ENCODE data around the gene P2RX4. TPM values are rescaled to one million over a fixed set of nuclear protein-coding genes. Genes with fewer than 3 reads are reported as not detected.
"Not testable (repeated sequence)": the region's sequence is repeated elsewhere in the genome, so short reads cannot be mapped to it uniquely, and the experiment has no call there.

P2RX4 gene
- polyA plus RNA-seq (2013, experiment 1 of 2) = 8.5 TPM
- 10.8 TPM for polyA plus RNA-seq (2013, experiment 2 of 2)

GRCh38 chr12:121209624-121210572, at the start of gene P2RX4:
P2RX4 (plus strand) TSS chr12:121210129; CDS start chr12:121210165, 36 bp downstream.
- H3K4me1 ChIP-seq (ENCODE audit: insufficient read depth, low read length) = 0 out of 2 replicates have a peak, but pooled peaks cover 3% of the 10 kb centered on the region
- H3K27ac ChIP-seq (ENCODE audit: low read depth, low read length) = peak within 1 kb of the TSS; percentile 65; the same call in 1 of the 2 replicates
- 7% methylated on average over 93 of the region's 97 CpGs for WGBS
- H3K36me3 ChIP-seq (ENCODE audit: insufficient read depth, low read length) = no peaks in the 10 kb centered on the region
- H3K4me3 ChIP-seq (ENCODE audit: low read length) = peak within 1 kb of the TSS; percentile 75
- H3K9me3 ChIP-seq (ENCODE audit: insufficient read depth, low read depth, low read length) = no peaks in the 10 kb centered on the region
- H3K27me3 ChIP-seq (ENCODE audit: insufficient read depth, low read length) = peaks cover 12% of the 10 kb centered on the region; the same call in 1 of the 2 replicates
- H3K9ac ChIP-seq (ENCODE audit: low read depth, low read length) = peak within 1 kb of the TSS; percentile 84

- Histone ChIP-seq H3K27ac (ENCODE audit: low read depth, low read length) (no peak overlapping the region), H3K9me3 (ENCODE audit: insufficient read depth, low read depth, low read length) (peaks cover 4% of the 10 kb centered on the region; the same call in 1 of the 2 replicates), H3K4me3 (ENCODE audit: low read length) (no peak overlapping the region), H3K36me3 (ENCODE audit: insufficient read depth, low read length) (no peaks in the 10 kb centered on the region), H3K9ac (ENCODE audit: low read depth, low read length) (no peak overlapping the region), H3K4me1 (ENCODE audit: insufficient read depth, low read length) (no peaks in the 10 kb centered on the region), H3K27me3 (ENCODE audit: insufficient read depth, low read length) (no peaks in the 10 kb centered on the region)
- 88% methylated on average over 10 of the region's 10 CpGs for WGBS
These were observed 47.5 kb upstream of the P2RX4 start for GRCh38 chr12:121162384-121162783.

GRCh38 chr12:121162985-121163384, 46.9 kb upstream of the P2RX4 start:
- 100% methylated on average over 1 of the region's 2 CpGs for WGBS
- peaks cover 4% of the 10 kb centered on the region; the same call in 1 of the 2 replicates for H3K9me3 ChIP-seq (ENCODE audit: insufficient read depth, low read depth, low read length)
- H3K9ac ChIP-seq (ENCODE audit: low read depth, low read length) = no peak overlapping the region
- H3K27me3 ChIP-seq (ENCODE audit: insufficient read depth, low read length) = no peaks in the 10 kb centered on the region
- no peaks in the 10 kb centered on the region for H3K36me3 ChIP-seq (ENCODE audit: insufficient read depth, low read length)
- no peak overlapping the region for H3K4me3 ChIP-seq (ENCODE audit: low read length)
- no peaks in the 10 kb centered on the region for H3K4me1 ChIP-seq (ENCODE audit: insufficient read depth, low read length)
- H3K27ac ChIP-seq (ENCODE audit: low read depth, low read length) = no peak overlapping the region

DNA sequence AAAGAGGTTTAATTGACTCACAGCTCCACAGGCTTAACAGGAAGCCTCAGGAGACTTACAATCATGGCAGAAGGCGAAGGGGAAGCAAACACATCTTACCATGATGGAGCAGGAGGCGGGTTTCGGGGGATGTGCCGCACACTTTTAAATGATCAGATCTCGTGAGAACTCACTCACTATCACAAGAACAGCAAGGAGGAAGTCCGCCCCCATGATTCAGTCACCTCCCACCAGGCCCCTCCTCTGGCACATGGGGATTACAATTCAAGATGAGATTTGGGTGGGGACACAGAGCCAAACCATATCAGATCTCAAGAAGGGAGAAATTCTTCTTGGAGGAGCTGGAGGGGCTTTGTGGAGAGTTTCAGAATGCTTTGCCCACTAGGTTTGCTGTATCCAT, 45.1 kb upstream of the P2RX4 start:
- H3K4me3 ChIP-seq (ENCODE audit: low read length); H3K9ac ChIP-seq (ENCODE audit: low read depth, low read length); H3K9me3 ChIP-seq (ENCODE audit: insufficient read depth, low read depth, low read length); H3K27ac ChIP-seq (ENCODE audit: low read depth, low read length); H3K4me1 ChIP-seq (ENCODE audit: insufficient read depth, low read length); H3K36me3 ChIP-seq (ENCODE audit: insufficient read depth, low read length); H3K27me3 ChIP-seq (ENCODE audit: insufficient read depth, low read length): not testable (repeated sequence)
- WGBS = 95% methylated on average over 6 of the region's 6 CpGs

DNA sequence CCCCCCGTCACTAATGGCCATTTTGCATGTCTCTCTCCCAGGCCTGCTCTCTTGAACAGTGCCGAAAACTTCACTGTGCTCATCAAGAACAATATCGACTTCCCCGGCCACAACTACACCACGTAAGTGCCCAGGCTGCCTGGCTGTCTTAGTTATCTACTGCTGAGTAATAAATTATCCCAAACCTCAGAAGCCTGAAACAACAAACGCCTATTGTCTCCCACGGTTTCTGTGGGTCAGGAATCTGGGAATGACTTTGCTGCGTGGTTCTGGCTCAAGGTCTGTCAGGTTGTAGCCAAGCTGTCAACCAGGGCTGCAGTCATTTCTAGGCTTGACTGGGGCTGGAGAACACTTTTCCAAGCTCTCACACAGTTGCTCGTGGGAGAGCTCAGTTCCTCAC, 44.6 kb upstream of the P2RX4 start:
- no peak overlapping the region for H3K9ac ChIP-seq (ENCODE audit: low read depth, low read length)
- H3K9me3 ChIP-seq (ENCODE audit: insufficient read depth, low read depth, low read length) = no peaks in the 10 kb centered on the region
- 96% methylated on average over 9 of the region's 9 CpGs for WGBS
- no peaks in the 10 kb centered on the region for H3K36me3 ChIP-seq (ENCODE audit: insufficient read depth, low read length)
- no peaks in the 10 kb centered on the region for H3K27me3 ChIP-seq (ENCODE audit: insufficient read depth, low read length)
- no peak overlapping the region for H3K27ac ChIP-seq (ENCODE audit: low read depth, low read length)
- H3K4me1 ChIP-seq (ENCODE audit: insufficient read depth, low read length) = no peaks in the 10 kb centered on the region
- H3K4me3 ChIP-seq (ENCODE audit: low read length) = no peak overlapping the region

DNA sequence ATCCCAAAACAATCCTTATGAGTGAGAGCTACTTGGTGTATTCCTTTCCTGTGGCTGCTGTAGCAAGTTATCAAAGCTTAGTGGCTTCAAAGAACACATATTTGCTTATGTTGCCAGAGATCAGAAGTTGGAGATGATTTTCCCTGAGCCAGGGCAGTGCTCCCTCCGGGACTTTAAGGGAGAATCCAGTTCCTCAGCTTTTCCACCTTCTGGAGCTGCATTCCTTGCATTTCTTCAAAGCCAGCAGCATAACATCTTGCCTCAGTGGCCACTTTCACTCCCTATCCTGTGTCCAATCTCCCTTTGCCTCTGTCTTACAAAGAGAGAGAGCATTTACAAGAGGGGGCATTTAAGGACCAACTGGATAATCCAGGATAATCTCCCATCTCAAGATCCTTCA, 43.6 kb upstream of the P2RX4 start:
- Histone ChIP-seq H3K4me1 (ENCODE audit: insufficient read depth, low read length) (no peaks in the 10 kb centered on the region), H3K9me3 (ENCODE audit: insufficient read depth, low read depth, low read length) (no peaks in the 10 kb centered on the region), H3K36me3 (ENCODE audit: insufficient read depth, low read length) (no peaks in the 10 kb centered on the region), H3K4me3 (ENCODE audit: low read length) (no peak overlapping the region), H3K27ac (ENCODE audit: low read depth, low read length) (no peak overlapping the region), H3K9ac (ENCODE audit: low read depth, low read length) (no peak overlapping the region), H3K27me3 (ENCODE audit: insufficient read depth, low read length) (no peaks in the 10 kb centered on the region)
- 0% methylated on average over 1 of the region's 1 CpG for WGBS

GRCh38 chr12:121167232-121167820, 42.6 kb upstream of the P2RX4 start:
- no peak overlapping the region for H3K4me3 ChIP-seq (ENCODE audit: low read length)
- H3K9me3 ChIP-seq (ENCODE audit: insufficient read depth, low read depth, low read length) = no peaks in the 10 kb centered on the region
- H3K27ac ChIP-seq (ENCODE audit: low read depth, low read length) = no peak overlapping the region
- H3K4me1 ChIP-seq (ENCODE audit: insufficient read depth, low read length) = no peaks in the 10 kb centered on the region
- 85% methylated on average over 14 of the region's 14 CpGs for WGBS
- H3K9ac ChIP-seq (ENCODE audit: low read depth, low read length) = no peak overlapping the region
- no peaks in the 10 kb centered on the region for H3K27me3 ChIP-seq (ENCODE audit: insufficient read depth, low read length)
- H3K36me3 ChIP-seq (ENCODE audit: insufficient read depth, low read length) = no peaks in the 10 kb centered on the region

DNA sequence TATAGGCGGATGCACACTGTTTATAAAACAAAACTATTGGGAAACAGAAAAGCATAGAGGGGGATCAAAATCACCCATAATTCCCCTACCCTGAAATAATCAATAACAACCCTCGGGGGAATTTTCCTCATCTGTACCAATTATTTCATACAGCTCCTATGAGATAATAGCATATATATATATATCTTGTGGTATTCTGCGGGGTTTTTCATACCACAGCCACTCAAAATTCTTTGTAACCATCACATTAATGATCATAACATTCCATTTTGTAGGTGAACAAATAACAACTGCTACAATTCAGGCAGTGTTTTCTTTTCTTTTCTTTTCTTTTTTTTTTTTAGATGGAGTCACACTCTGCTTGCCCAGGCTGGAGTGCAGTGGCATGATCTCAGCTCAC, 42.0 kb upstream of the P2RX4 start:
- no peak overlapping the region for H3K9ac ChIP-seq (ENCODE audit: low read depth, low read length)
- no peak overlapping the region for H3K4me3 ChIP-seq (ENCODE audit: low read length)
- H3K36me3 ChIP-seq (ENCODE audit: insufficient read depth, low read length) = no peaks in the 10 kb centered on the region
- H3K9me3 ChIP-seq (ENCODE audit: insufficient read depth, low read depth, low read length) = no peaks in the 10 kb centered on the region
- no peaks in the 10 kb centered on the region for H3K4me1 ChIP-seq (ENCODE audit: insufficient read depth, low read length)
- WGBS = 39% methylated on average over 2 of the region's 3 CpGs
- H3K27me3 ChIP-seq (ENCODE audit: insufficient read depth, low read length) = no peaks in the 10 kb centered on the region
- no peak overlapping the region for H3K27ac ChIP-seq (ENCODE audit: low read depth, low read length)

DNA sequence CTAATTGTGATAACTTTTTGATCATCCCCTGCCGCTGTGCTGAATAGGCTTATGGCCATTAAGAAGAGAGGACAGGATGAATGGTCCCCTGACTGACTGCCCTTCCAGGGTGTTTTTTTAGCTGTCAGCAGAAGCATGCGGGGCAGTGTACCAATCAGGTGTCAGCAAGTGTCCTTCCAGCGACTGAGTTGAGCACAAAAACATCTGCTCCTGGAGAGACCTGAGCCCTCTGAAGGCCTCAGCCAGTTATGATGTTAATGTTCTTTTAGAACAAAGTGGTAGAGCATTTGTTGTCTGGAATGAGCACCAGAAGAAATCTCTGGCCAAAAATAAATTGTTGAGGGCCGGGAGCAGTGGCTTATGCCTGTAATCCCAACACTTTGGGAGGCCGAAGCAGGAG, 39.8 kb upstream of the P2RX4 start:
- no peaks in the 10 kb centered on the region for H3K36me3 ChIP-seq (ENCODE audit: insufficient read depth, low read length)
- no peaks in the 10 kb centered on the region for H3K9me3 ChIP-seq (ENCODE audit: insufficient read depth, low read depth, low read length)
- H3K4me1 ChIP-seq (ENCODE audit: insufficient read depth, low read length) = no peaks in the 10 kb centered on the region
- H3K27ac ChIP-seq (ENCODE audit: low read depth, low read length) = no peak overlapping the region
- H3K27me3 ChIP-seq (ENCODE audit: insufficient read depth, low read length) = no peaks in the 10 kb centered on the region
- no peak overlapping the region for H3K4me3 ChIP-seq (ENCODE audit: low read length)
- 63% methylated on average over 5 of the region's 5 CpGs for WGBS
- H3K9ac ChIP-seq (ENCODE audit: low read depth, low read length) = no peak overlapping the region

GRCh38 chr12:121170611-121171260, 39.2 kb upstream of the P2RX4 start:
- Histone ChIP-seq H3K4me3 (ENCODE audit: low read length) (no peak overlapping the region), H3K9ac (ENCODE audit: low read depth, low read length) (no peak overlapping the region), H3K4me1 (ENCODE audit: insufficient read depth, low read length) (no peaks in the 10 kb centered on the region), H3K27me3 (ENCODE audit: insufficient read depth, low read length) (no peaks in the 10 kb centered on the region), H3K36me3 (ENCODE audit: insufficient read depth, low read length) (no peaks in the 10 kb centered on the region), H3K27ac (ENCODE audit: low read depth, low read length) (no peak overlapping the region), H3K9me3 (ENCODE audit: insufficient read depth, low read depth, low read length) (no peaks in the 10 kb centered on the region)
- WGBS = 82% methylated on average over 11 of the region's 14 CpGs

DNA sequence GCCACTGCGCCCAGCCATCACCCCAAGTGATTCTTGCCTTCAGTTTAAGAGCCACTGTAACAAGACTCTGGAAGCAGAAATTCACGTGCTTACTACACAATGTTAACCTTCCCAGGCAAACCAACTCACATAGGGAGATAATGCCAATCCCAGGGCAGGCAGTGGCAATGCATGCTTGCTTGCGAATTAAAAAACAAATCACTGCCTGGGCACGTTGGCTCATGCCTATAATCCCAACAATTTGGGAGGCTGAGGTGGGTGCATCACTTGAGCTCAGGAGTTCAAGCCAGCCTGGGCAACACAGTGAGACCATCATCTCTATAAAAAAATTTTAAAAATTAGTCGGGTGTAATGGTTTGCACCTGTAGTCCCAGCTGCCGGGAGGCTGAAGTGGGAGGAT, 37.8 kb upstream of the P2RX4 start:
- no peak overlapping the region for H3K9ac ChIP-seq (ENCODE audit: low read depth, low read length)
- no peak overlapping the region for H3K27ac ChIP-seq (ENCODE audit: low read depth, low read length)
- H3K27me3 ChIP-seq (ENCODE audit: insufficient read depth, low read length) = no peaks in the 10 kb centered on the region
- 93% methylated on average over 6 of the region's 6 CpGs for WGBS
- H3K36me3 ChIP-seq (ENCODE audit: insufficient read depth, low read length) = no peaks in the 10 kb centered on the region
- no peak overlapping the region for H3K4me3 ChIP-seq (ENCODE audit: low read length)
- H3K4me1 ChIP-seq (ENCODE audit: insufficient read depth, low read length) = no peaks in the 10 kb centered on the region
- no peaks in the 10 kb centered on the region for H3K9me3 ChIP-seq (ENCODE audit: insufficient read depth, low read depth, low read length)
